GM12878 (cell line): ENCODE data around the gene NIN. TPM values are rescaled to one million over a fixed set of nuclear protein-coding genes. Genes with fewer than 3 reads are reported as not detected.

Experiments
- ATAC-seq: fragments of 200-7000 bp; cut with Tn5 transposase; 3 replicates; pipeline ENCODE4 v1.9.1; 2020; ENCODE audit warnings: mild to moderate bottlenecking, moderate library complexity
- BruUV-seq: library from RNA; stranded (reverse); fragments of 400-500 nt; replicated peaks from 2 replicates; lab custom pipeline; 2021; lab: Mats Ljungman, UMichigan
- CTCF ChIA-PET: fragments of 300-600 bp; sonication (Branson Sonifier 250); formaldehyde crosslinking; extraction: SDS; loops from one replicate; lab custom pipeline; 2021; ENCODE audit warnings: inconsistent platforms; lab: Yijun Ruan, JAX
- POLR2A ChIA-PET: fragments of 350-600 bp; formaldehyde crosslinking; extraction: SDS; loops from one replicate; lab custom pipeline; 2021; ENCODE audit warnings: inconsistent platforms; lab: Charles Lee
- RAD21 ChIA-PET: fragments of 300-600 bp; sonication (Branson Sonifier 250); formaldehyde crosslinking; loops from one replicate; lab custom pipeline; 2023; ENCODE audit warnings: antibody characterized with exemption; ENCODE audit not compliant: unreplicated experiment; lab: Charles Lee
- SMC1A ChIA-PET: fragments of 300-600 bp; sonication (Branson Sonifier 250); formaldehyde crosslinking; loops from one replicate; lab custom pipeline; 2023; ENCODE audit not compliant: unreplicated experiment, uncharacterized antibody; lab: Charles Lee
- DNase-seq: peaks from one replicate; pipeline ENCODE4 v3.0.0-alpha.2; 2011; ENCODE audit warnings: low read depth, low spot score
- FAIRE-seq: peaks from 3 replicates; lab custom pipeline; 2011; peaks lifted over from hg19 to GRCh38; lab: Jason Lieb, UNC
- H2AFZ ChIP-seq: 2 replicates; pipeline ENCODE4 v1.6.0; 2011; ENCODE audit warnings: low read depth, low read length, control low read depth; ENCODE audit not compliant: control insufficient read depth
- H3K27ac ChIP-seq: 2 replicates; pipeline ENCODE4 v1.5.1; 2011; ENCODE audit warnings: control low read depth; ENCODE audit not compliant: control insufficient read depth, insufficient read depth
- H3K27me3 ChIP-seq, 2 experiments: replicated peaks in 1 of 2; 2 replicates each; pipeline versions ENCODE4 v1.6.0 to v1.6.1; 2011; ENCODE audit warnings: low read length in 1 of 2; ENCODE audit not compliant: control insufficient read depth in 2 of 2, insufficient read depth in 2 of 2
- H3K36me3 ChIP-seq, 2 experiments: 2 replicates each; pipeline ENCODE4 v1.5.1; 2011; ENCODE audit warnings: low read length in 1 of 2; ENCODE audit not compliant: control insufficient read depth in 2 of 2, insufficient read depth in 2 of 2
- H3K4me1 ChIP-seq: 2 replicates; pipeline ENCODE4 v1.6.1; 2011; ENCODE audit warnings: mild to moderate bottlenecking, low read length, moderate library complexity, mixed read lengths; ENCODE audit not compliant: control insufficient read depth, insufficient read depth
- H3K4me2 ChIP-seq: 2 replicates; pipeline ENCODE4 v1.6.0; 2011; ENCODE audit warnings: control low read depth; ENCODE audit not compliant: control insufficient read depth, insufficient read depth
- H3K4me3 ChIP-seq: fragments of 200-600 bp; sonication (generic); 2 replicates; pipeline ENCODE4 v1.5.1; 2016
- H3K79me2 ChIP-seq: 2 replicates; pipeline ENCODE4 v1.6.0; 2011; ENCODE audit warnings: low read length; ENCODE audit not compliant: control insufficient read depth, insufficient read depth
- H3K9ac ChIP-seq: 2 replicates; pipeline ENCODE4 v1.8.0; 2011; ENCODE audit warnings: low read length, control low read depth, mixed read lengths; ENCODE audit not compliant: control insufficient read depth, insufficient read depth
- H3K9me3 ChIP-seq: replicated peaks from 3 replicates; pipeline ENCODE4 v1.5.1; 2011; ENCODE audit warnings: mild to moderate bottlenecking, low read length; ENCODE audit not compliant: control insufficient read depth, insufficient read depth
- H4K20me1 ChIP-seq: 2 replicates; pipeline ENCODE4 v1.6.0; 2011; ENCODE audit not compliant: control insufficient read depth, insufficient read depth
- BCLAF1 ChIP-seq: fragments of 450-650 bp; IDR thresholded peaks from 2 replicates; pipeline ENCODE4 v1.6.1; 2017; ENCODE audit warnings: antibody characterized with exemption, mild to moderate bottlenecking, moderate library complexity
- WGBS: methylation state at CpG from one replicate; pipeline ENCODE4 v1.1.6; 2016; ENCODE audit warnings: low lambda C conversion rate; ENCODE audit not compliant: insufficient replicate concordance, insufficient coverage; ENCODE audit errors: missing lambda C conversion rate; 5-methylcytosine and 5-hydroxymethylcytosine counted together
- in situ Hi-C: fragments of 300-500 bp; cut with MboI; formaldehyde crosslinking; loops from 9 replicates; pipeline ENCODE4 v1.14.3; 2018; ENCODE audit warnings: mixed read lengths
- intact Hi-C: fragments of 100-400 bp; cut with micrococcal nuclease; formaldehyde crosslinking; loops from one replicate; pipeline ENCODE4 v1.14.2; 2022; ENCODE audit not compliant: unreplicated experiment
- polyA plus RNA-seq, 11 experiments: library from polyadenylated mRNA; depleted of rRNA in 4 of 11; unstranded in 6 of 11; stranded (reverse) in 5 of 11; fragments of >200 nt; fragmentation: Nextera tagmentation in 4 of 11; fragmentation: Illumina TruSeq in 1 of 11; extraction: Ambion mirVana in 4 of 11; extraction: Trizol in 1 of 11; gene quantifications; 1 replicate in 1 of 11; 2 replicates in 10 of 11; pipeline versions ENCODE4 v1.2.1 to v1.2.3, GENCODE V29; 2011 to 2016; ENCODE audit warnings: inconsistent platforms in 2 of 11, missing spikeins in 2 of 11, low read depth in 1 of 11
- total RNA-seq, 4 experiments: library from RNA; depleted of rRNA in 3 of 4; stranded (reverse); fragments of >200 nt in 3 of 4; fragmentation: Illumina TruSeq in 1 of 4; extraction: Trizol in 1 of 4; gene quantifications; 2 replicates each; pipeline versions ENCODE4 v1.2.1 to v1.2.3, GENCODE V29; 2013 to 2021

Gene NIN
- total and polyA plus RNA-seq, 10 of the 15 experiments (the other 5 are each of a cell fraction or from before 2014, with no cell fraction given): 16.2 to 135 (median 70.3) TPM

GRCh38 chr14:50734950-50735695 is 95.8 kb downstream of the NIN start:
- H3K27ac ChIP-seq: no peak overlapping the region
- no TSS peak for BruUV-seq
- RAD21 ChIA-PET: interaction anchor here (1.3 to 3.4 kb wide), 3 partner anchors 41 to 124 kb away, joined by 3 to 24 read pairs (median 4); no protein-coding TSS in a partner anchor
- no peaks in the 10 kb centered on the region for H3K79me2 ChIP-seq
- peaks cover 2% of the 10 kb centered on the region; the same call in 2 of the 3 replicates for H3K9me3 ChIP-seq
- H3K36me3 ChIP-seq: peaks cover 5 to 36% of the 10 kb centered on the region in 2 experiments
- POLR2A ChIA-PET: interaction anchor here (0.7 to 1.2 kb wide), 2 partner anchors 28 to 61 kb away, joined by 4 to 5 read pairs; no protein-coding TSS in a partner anchor
- no peaks in the 10 kb centered on the region for H3K27me3 ChIP-seq
- SMC1A ChIA-PET: interaction anchor here (0.7 to 3.6 kb wide), 6 partner anchors 10 to 135 kb away, joined by 3 to 38 read pairs (median 6); no protein-coding TSS in a partner anchor
- ATAC-seq: no peak
- no peaks in the 10 kb centered on the region for H4K20me1 ChIP-seq
- H3K4me2 ChIP-seq: no peak overlapping the region
- H2AFZ ChIP-seq: no peak overlapping the region
- H3K4me1 ChIP-seq: peaks cover 20% of the 10 kb centered on the region
- CTCF ChIA-PET: interaction anchor here (0.6 to 5.8 kb wide), 9 partner anchors 8 to 125 kb away, joined by 3 to 41 read pairs (median 5); no protein-coding TSS in a partner anchor
- no peak for TF ChIP-seq BCLAF1
- TF ChIP-seq, all 136 proteins: peak for 0
- DNase-seq (no peak), FAIRE-seq (no peak)
- in situ Hi-C loops: no loop called here
- intact Hi-C loops: no loop called here
- H3K4me3 ChIP-seq: no peak overlapping the region
- H3K9ac ChIP-seq: no peak overlapping the region
- 85% methylated on average over 4 of the region's 4 CpGs for WGBS
